ENCODE data around the gene SLC33A1. TPM values are rescaled to one million over a fixed set of nuclear protein-coding genes. Genes with fewer than 3 reads are reported as not detected.

Gene SLC33A1
- total and polyA plus RNA-seq, 2 of the 8 experiments (the other 6 are each of a cell fraction or from before 2014, with no cell fraction given), result 15.6 to 24.2 TPM

DNA sequence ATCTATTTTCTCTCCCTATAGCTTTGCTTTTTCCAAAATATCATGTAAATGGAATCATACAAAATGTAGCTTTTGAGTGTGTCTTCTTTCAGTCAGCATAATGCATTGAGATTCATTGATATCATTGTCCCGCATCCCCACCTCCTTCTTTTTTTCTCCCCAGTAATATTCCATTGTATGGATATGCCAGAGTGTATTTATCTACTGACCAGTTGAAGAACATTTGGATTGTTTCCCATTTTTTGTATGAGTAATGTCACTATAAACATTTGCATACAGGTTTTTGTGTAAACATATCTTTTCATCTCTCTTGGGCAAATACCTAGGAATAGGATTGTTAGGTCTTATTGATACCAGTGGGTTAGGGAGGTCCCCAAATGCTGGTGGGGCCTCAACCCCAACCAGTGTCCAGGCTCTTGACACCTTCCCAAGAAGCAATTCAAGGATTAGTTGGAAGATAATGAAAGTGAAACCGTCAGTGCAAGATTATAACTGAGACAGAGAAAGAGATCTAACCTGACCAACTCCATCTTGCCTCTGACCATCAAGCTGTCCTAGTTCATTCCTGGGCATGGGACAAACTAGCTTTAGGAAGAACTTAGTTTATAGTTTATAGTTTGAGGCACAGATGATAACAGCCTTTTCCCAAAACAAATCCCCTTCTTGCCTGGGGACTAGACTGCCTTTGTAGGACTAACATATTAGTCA is 7.4 kb upstream of the SLC33A1 start:
- Histone ChIP-seq H2BK5ac (ENCODE audit: low read depth, low read length) (no peak overlapping the region), H4K91ac (replicated peaks; ENCODE audit: insufficient read length, low read length) (no peak overlapping the region), H2AFZ (ENCODE audit: low read length) (no peak overlapping the region), H3K36me3 (ENCODE audit: control insufficient read depth in 2 of 4, insufficient read depth in 4 of 4, low read length in 3 of 4) (no peaks in the 10 kb centered on the region), H3K79me2 (ENCODE audit: control insufficient read depth in 1 of 2, insufficient read depth in 2 of 2, low read length in 2 of 2) (no peaks in the 10 kb centered on the region), H4K8ac (ENCODE audit: extremely low read depth, insufficient read depth, low read length) (no peak overlapping the region), H2AK5ac (ENCODE audit: low read depth, low read length) (no peak overlapping the region), H3K79me1 (ENCODE audit: low read depth, low read length) (no peaks in the 10 kb centered on the region), H3K4me2 (ENCODE audit: insufficient read depth in 1 of 2, low read depth in 2 of 2, low read length in 2 of 2) (no peak overlapping the region), H4K20me1 (replicated peaks in 1 of 2; ENCODE audit: control insufficient read depth in 1 of 2, insufficient read depth in 2 of 2, low read length in 2 of 2) (no peaks in the 10 kb centered on the region), H2BK20ac (ENCODE audit: low read length) (no peak overlapping the region), H3K9ac (replicated peaks in 1 of 4; ENCODE audit: extremely low read depth in 1 of 4, low read depth in 3 of 4, low read length in 3 of 4) (no peak overlapping the region), H3K23me2 (ENCODE audit: low read depth, low read length) (no peaks in the 10 kb centered on the region), H3K18ac (ENCODE audit: extremely low read depth, low read length) (no peak overlapping the region), H3K4me3 (ENCODE audit: extremely low read depth in 1 of 4, insufficient read depth in 2 of 4, low read depth in 3 of 4, low read length in 4 of 4) (no peak overlapping the region), H3K27me3 (replicated peaks in 1 of 4; ENCODE audit: control insufficient read depth in 3 of 4, extremely low read depth in 1 of 4, insufficient read depth in 3 of 4, low read length in 3 of 4) (no peaks in the 10 kb centered on the region), H2BK15ac (ENCODE audit: low read length) (no peak overlapping the region), H2BK12ac (ENCODE audit: low read depth, low read length) (no peak overlapping the region), H3K27ac (ENCODE audit: low read depth, low read length) (no peak overlapping the region), H3K4ac (replicated peaks; ENCODE audit: insufficient read length, low read depth, low read length) (no peak overlapping the region), H2BK120ac (replicated peaks; ENCODE audit: low read depth, low read length) (no peak overlapping the region), H3K23ac (ENCODE audit: insufficient read length) (no peak overlapping the region), H3K4me1 (replicated peaks in 1 of 4; ENCODE audit: control insufficient read depth in 3 of 4, insufficient read depth in 4 of 4, low read length in 3 of 4) (no peaks in the 10 kb centered on the region), H4K5ac (ENCODE audit: insufficient read length, low read depth, low read length) (no peak overlapping the region), H3K56ac (replicated peaks; ENCODE audit: insufficient read length, low read depth, low read length) (no peak overlapping the region), H3K9me3 (ENCODE audit: insufficient read depth in 2 of 2, low read depth in 1 of 2, low read length in 1 of 2) (no peaks in the 10 kb centered on the region), H3K14ac (ENCODE audit: insufficient read length) (no peak overlapping the region)
- DNase-seq (ENCODE audit: low read depth in 1 of 2, low spot score in 2 of 2) (no peak), FAIRE-seq (no peak)
- CTCF ChIA-PET (ENCODE audit: partially characterized antibody), result interaction anchor here (1.0 kb wide), 1 partner anchor 38 kb away, joined by 3 read pairs; no protein-coding TSS in a partner anchor
- 95% methylated on average over 2 of the region's 2 CpGs; no CpG with 5 or more reads in 1 of the 2 experiments for WGBS, 2 experiments (ENCODE audit: extremely low coverage in 1 of 2, insufficient coverage in 1 of 2, insufficient read length in 1 of 2, insufficient replicate concordance in 2 of 2, low coverage in 1 of 2, low lambda C conversion rate in 2 of 2, missing lambda C conversion rate in 1 of 2)
- POLR2A ChIA-PET (ENCODE audit: partially characterized antibody), result interaction anchor here (0.6 to 2.2 kb wide), 2 partner anchors 9 to 1390 kb away, joined by 3 to 7 read pairs; partner anchors contain the start of gene GMPS
- TF ChIP-seq, protein P1, sequence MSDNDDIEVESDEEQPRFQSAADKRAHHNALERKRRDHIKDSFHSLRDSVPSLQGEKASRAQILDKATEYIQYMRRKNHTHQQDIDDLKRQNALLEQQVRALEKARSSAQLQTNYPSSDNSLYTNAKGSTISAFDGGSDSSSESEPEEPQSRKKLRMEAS (IDR thresholded peaks at IDR 0.05), result no peak
- no peak for TF ChIP-seq JUND (IDR thresholded peaks at IDR 0.05; ENCODE audit: low read length)
- TF ChIP-seq RXRA (IDR thresholded peaks at IDR 0.05; ENCODE audit: insufficient read depth, low read depth, low read length), result no peak
